ENCODE results near the gene IKZF3.

DNA sequence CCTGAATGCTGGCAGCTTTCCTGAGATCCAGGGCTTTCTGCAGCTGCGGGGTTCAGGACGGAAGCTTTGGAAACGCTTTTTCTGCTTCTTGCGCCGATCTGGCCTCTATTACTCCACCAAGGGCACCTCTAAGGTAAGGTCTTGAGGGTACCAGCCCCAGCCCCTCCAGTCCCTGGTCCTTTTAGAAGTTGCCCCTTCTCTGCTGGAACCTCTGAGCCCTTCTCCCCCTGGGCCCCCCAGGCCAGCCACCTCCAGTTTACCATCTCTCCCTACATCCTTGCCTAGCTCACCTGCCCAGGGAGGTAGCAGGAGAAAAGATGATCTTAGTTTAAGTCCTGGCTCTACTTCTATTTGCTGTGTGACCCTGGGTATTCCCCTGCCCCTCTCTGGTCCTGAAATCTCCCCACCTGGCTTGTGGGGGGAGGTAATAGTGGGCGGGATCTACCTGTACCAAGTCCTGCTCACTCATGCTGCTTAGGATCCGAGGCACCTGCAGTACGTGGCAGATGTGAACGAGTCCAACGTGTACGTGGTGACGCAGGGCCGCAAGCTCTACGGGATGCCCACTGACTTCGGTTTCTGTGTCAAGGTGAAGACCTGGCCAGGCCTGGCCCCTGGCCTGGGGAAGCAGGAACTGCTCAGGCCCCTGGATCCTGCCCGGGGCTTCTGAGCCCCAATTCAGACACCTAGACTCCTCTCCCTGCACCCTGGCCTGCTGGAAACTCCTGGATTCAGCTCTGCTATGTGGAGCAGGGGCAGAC, 119.9 kb downstream of the IKZF3 start:
- TF ChIP-seq, protein P1, sequence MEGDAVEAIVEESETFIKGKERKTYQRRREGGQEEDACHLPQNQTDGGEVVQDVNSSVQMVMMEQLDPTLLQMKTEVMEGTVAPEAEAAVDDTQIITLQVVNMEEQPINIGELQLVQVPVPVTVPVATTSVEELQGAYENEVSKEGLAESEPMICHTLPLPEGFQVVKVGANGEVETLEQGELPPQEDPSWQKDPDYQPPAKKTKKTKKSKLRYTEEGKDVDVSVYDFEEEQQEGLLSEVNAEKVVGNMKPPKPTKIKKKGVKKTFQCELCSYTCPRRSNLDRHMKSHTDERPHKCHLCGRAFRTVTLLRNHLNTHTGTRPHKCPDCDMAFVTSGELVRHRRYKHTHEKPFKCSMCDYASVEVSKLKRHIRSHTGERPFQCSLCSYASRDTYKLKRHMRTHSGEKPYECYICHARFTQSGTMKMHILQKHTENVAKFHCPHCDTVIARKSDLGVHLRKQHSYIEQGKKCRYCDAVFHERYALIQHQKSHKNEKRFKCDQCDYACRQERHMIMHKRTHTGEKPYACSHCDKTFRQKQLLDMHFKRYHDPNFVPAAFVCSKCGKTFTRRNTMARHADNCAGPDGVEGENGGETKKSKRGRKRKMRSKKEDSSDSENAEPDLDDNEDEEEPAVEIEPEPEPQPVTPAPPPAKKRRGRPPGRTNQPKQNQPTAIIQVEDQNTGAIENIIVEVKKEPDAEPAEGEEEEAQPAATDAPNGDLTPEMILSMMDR (IDR thresholded peaks at IDR 0.05; ENCODE audit: poor library complexity, severe bottlenecking) = no peak
- TF ChIP-seq SMC3 (conservative IDR thresholded peaks at IDR 0.05; ENCODE audit: poor library complexity) = no peak
- TF ChIP-seq EZH2 (IDR thresholded peaks at IDR 0.05; ENCODE audit: borderline replicate concordance, insufficient read depth, low read length, poor library complexity, severe bottlenecking) = no peak

All from neural cell (in vitro differentiated cells).